ENCODE results near the gene HPCA. TPM values are rescaled to one million over a fixed set of nuclear protein-coding genes. Genes with fewer than 3 reads are reported as not detected.

HPCA gene
- total RNA-seq (ENCODE audit: unreplicated experiment), result not detected
- long read RNA-seq, result 0 reads

DNA sequence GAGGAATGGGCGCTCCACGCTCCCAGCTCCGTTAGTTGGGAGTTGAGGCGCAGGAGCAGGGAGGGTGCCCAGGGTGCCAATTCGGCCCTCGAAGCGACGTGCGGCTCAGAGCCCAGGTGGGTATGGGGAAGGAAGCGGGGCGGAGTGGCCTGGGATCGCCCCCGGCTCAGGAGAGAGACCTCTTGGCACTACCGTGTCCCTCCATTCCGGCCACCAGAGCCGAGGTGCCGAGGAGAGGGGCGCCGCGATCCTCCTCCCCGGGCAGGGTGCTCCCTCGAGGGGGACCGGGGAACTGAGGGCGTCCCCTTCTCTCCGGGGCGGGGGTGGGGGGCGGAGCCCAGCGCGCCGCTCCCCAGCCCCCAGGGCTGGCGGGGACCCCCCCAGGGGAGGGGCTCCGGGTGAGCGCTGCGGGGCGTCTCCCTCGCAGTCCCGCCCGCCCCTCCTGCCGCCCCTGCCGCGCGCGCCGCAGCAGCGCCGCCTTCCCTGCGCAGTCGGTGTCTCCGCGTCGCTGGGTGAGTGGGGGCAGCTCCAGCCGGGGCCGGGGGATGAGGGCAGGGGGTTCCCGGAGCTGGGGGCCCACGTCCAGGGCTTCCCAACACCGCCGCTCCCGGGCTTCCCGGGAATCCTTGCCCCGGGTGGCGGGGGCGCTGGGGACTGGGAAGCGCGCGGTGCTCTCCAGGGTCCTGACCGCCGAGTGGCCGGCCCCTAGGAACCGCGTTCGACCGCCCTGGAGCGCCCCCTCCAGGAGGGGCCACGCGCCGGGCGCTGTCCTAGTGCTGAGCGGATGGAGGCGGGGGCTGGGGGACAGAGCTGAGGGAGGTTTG lies at the start of gene HPCA:
Gene HPCA, plus strand, starts transcription at position 488 of the 824 bp plus-strand sequence. CDS start 2,408 bp downstream, outside the sequence.
- peak within 1 kb of the TSS; percentile 51 for H3K4me3 Mint-ChIP-seq (ENCODE audit: unreplicated experiment)
- no peak within 1 kb of the TSS for H3K27ac Mint-ChIP-seq (ENCODE audit: unreplicated experiment)
- no peaks in the 10 kb centered on the region for H3K36me3 Mint-ChIP-seq (ENCODE audit: low read depth, unreplicated experiment)
- DNase-seq (ENCODE audit: low spot score), result peak; percentile 93
- peaks cover 12% of the 10 kb centered on the region for H3K27me3 Mint-ChIP-seq (ENCODE audit: unreplicated experiment)
- peak; percentile 65 for TF ChIP-seq CTCF (IDR thresholded peaks at IDR 0.05; ENCODE audit: unreplicated experiment)
- H3K4me1 Mint-ChIP-seq (ENCODE audit: unreplicated experiment), result no peaks in the 10 kb centered on the region
- no peaks in the 10 kb centered on the region for H3K9me3 Mint-ChIP-seq (ENCODE audit: unreplicated experiment)

DNA sequence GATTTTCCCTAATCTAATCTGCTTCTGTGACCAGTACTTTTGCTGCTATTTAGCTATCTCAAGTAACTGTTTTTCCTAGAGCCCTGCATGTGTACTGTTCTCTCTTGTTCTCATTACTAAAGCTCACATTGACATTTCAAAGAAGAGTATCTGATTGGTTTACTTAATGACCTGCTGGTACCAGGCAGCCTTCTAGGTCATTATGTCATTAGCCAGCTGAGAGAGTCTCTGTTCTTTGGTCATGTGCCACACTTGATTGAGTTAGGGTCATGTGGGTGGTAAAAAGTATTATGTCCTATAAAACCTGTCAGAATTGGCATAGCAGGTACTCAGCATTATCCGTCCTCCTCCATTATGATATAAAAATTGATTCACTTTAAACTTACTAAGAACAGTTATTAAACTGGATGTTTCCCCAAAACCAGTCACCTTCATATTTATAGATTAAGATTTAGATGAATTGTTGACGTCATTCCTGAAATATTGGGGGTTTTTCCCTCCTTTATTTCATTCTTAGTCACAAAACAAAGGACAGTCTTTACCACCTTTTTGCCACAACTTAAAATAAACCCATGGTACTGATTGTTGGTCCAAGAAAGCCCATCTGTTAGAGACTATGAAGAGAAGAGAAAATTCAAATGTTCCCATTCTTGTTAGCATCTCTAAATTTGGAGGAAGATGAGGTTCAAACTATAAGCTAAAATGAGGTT lies 37.8 kb upstream of the HPCA start:
- no peak for TF ChIP-seq CTCF (IDR thresholded peaks at IDR 0.05; ENCODE audit: unreplicated experiment)
- DNase-seq (ENCODE audit: low spot score), result no peak
- no peaks in the 10 kb centered on the region for H3K9me3 Mint-ChIP-seq (ENCODE audit: unreplicated experiment)
- H3K27ac Mint-ChIP-seq (ENCODE audit: unreplicated experiment), result no peak overlapping the region
- H3K27me3 Mint-ChIP-seq (ENCODE audit: unreplicated experiment), result no peaks in the 10 kb centered on the region
- H3K4me3 Mint-ChIP-seq (ENCODE audit: unreplicated experiment), result no peak overlapping the region
- no peaks in the 10 kb centered on the region for H3K4me1 Mint-ChIP-seq (ENCODE audit: unreplicated experiment)
- H3K36me3 Mint-ChIP-seq (ENCODE audit: low read depth, unreplicated experiment), result peaks cover 5% of the 10 kb centered on the region

GRCh38 chr1:32855861-32856617 lies 30.3 kb upstream of the HPCA start:
- DNase-seq (ENCODE audit: low spot score), result no peak
- Mint-ChIP-seq H3K9me3 (ENCODE audit: unreplicated experiment) (no peaks in the 10 kb centered on the region), H3K4me1 (ENCODE audit: unreplicated experiment) (peaks cover 12% of the 10 kb centered on the region), H3K27ac (ENCODE audit: unreplicated experiment) (no peak overlapping the region), H3K4me3 (ENCODE audit: unreplicated experiment) (no peak overlapping the region), H3K27me3 (ENCODE audit: unreplicated experiment) (no peaks in the 10 kb centered on the region), H3K36me3 (ENCODE audit: low read depth, unreplicated experiment) (no peaks in the 10 kb centered on the region)
- no peak for TF ChIP-seq CTCF (IDR thresholded peaks at IDR 0.05; ENCODE audit: unreplicated experiment)

DNA sequence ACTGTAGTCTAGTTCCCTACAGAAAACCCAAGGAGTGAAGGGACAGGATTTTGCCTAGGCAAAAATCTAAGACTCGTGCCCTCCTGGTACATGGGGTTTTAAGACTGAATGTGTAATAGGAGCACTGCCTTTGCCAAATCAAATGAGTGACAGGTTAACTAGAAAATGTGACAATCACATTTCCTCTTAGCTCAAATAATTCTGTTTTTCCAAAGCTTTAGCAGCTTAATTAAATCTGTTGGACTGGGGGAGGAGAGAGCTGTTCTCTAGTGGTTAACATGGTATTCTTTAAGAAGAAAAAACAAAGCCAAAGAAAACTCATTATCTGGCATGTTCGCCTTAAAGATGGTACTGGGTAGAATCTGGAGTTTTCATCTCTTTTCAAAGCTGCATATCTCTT lies 28.2 kb upstream of the HPCA start:
- peaks cover 6% of the 10 kb centered on the region for H3K36me3 Mint-ChIP-seq (ENCODE audit: low read depth, unreplicated experiment)

More for the DNA sequence above, 28.2 kb upstream of the HPCA start:
- H3K27me3 Mint-ChIP-seq (ENCODE audit: unreplicated experiment), result no peaks in the 10 kb centered on the region
- TF ChIP-seq CTCF (IDR thresholded peaks at IDR 0.05; ENCODE audit: unreplicated experiment), result no peak
- DNase-seq (ENCODE audit: low spot score), result no peak
- H3K27ac Mint-ChIP-seq (ENCODE audit: unreplicated experiment), result no peak overlapping the region
- H3K4me3 Mint-ChIP-seq (ENCODE audit: unreplicated experiment), result no peak overlapping the region
- peaks cover 29% of the 10 kb centered on the region for H3K4me1 Mint-ChIP-seq (ENCODE audit: unreplicated experiment)
- no peaks in the 10 kb centered on the region for H3K9me3 Mint-ChIP-seq (ENCODE audit: unreplicated experiment)
